Measurements from ENCODE around the gene MEOX1.

MEOX1 gene

GRCh38 chr17:43598357-43599045 is 63.2 kb downstream of the MEOX1 start:
- H4K20me1 ChIP-seq (ENCODE audit: low read depth, low read length), result no peaks in the 10 kb centered on the region
- no peak overlapping the region for H3K27ac ChIP-seq (ENCODE audit: low read depth, low read length)
- H3K9me2 ChIP-seq (replicated peaks; ENCODE audit: insufficient read depth, low read length), result no peaks in the 10 kb centered on the region

GRCh38 chr17:43597624-43598356 is 63.9 kb downstream of the MEOX1 start:
- no peak for TF ChIP-seq EZH2phosphoT487 (conservative IDR thresholded peaks at IDR 0.05; ENCODE audit: low read length)
- no peak for TF ChIP-seq CTCF (IDR thresholded peaks at IDR 0.05; ENCODE audit: insufficient read depth, low read length, poor library complexity, severe bottlenecking)
- H3K4me3 ChIP-seq (ENCODE audit: insufficient read depth, low read length, poor library complexity, severe bottlenecking), result no peak overlapping the region
- H3K36me3 ChIP-seq (ENCODE audit: low read length), result no peaks in the 10 kb centered on the region
- H3K27ac ChIP-seq (ENCODE audit: low read depth, low read length), result no peak overlapping the region
- H3K9ac ChIP-seq (ENCODE audit: low read length), result no peak overlapping the region
- H2AFZ ChIP-seq (ENCODE audit: low read depth, low read length, severe bottlenecking), result no peak overlapping the region
- no peak overlapping the region for H3K4me2 ChIP-seq (ENCODE audit: low read depth, low read length, poor library complexity, severe bottlenecking)
- no peaks in the 10 kb centered on the region for H4K20me1 ChIP-seq (ENCODE audit: low read depth, low read length)
- H3K9me2 ChIP-seq (replicated peaks; ENCODE audit: insufficient read depth, low read length), result no peaks in the 10 kb centered on the region
- H3K79me2 ChIP-seq (ENCODE audit: insufficient read depth, low read length), result no peaks in the 10 kb centered on the region
- H3K9me3 ChIP-seq (ENCODE audit: insufficient read depth, low read length), result no peaks in the 10 kb centered on the region
- no peaks in the 10 kb centered on the region for H3F3A ChIP-seq (ENCODE audit: insufficient read depth)
- H3K27me3 ChIP-seq (ENCODE audit: low read length), result no peaks in the 10 kb centered on the region

More at GRCh38 chr17:43598357-43599045, 63.2 kb downstream of the MEOX1 start:
- H3F3A ChIP-seq (ENCODE audit: insufficient read depth), result no peaks in the 10 kb centered on the region
- no peak overlapping the region for H2AFZ ChIP-seq (ENCODE audit: low read depth, low read length, severe bottlenecking)
- no peaks in the 10 kb centered on the region for H3K79me2 ChIP-seq (ENCODE audit: insufficient read depth, low read length)
- H3K9me3 ChIP-seq (ENCODE audit: insufficient read depth, low read length), result no peaks in the 10 kb centered on the region
- no peak for TF ChIP-seq CTCF (IDR thresholded peaks at IDR 0.05; ENCODE audit: insufficient read depth, low read length, poor library complexity, severe bottlenecking)
- no peak for TF ChIP-seq EZH2phosphoT487 (conservative IDR thresholded peaks at IDR 0.05; ENCODE audit: low read length)
- H3K36me3 ChIP-seq (ENCODE audit: low read length), result no peaks in the 10 kb centered on the region
- H3K9ac ChIP-seq (ENCODE audit: low read length), result no peak overlapping the region
- H3K4me3 ChIP-seq (ENCODE audit: insufficient read depth, low read length, poor library complexity, severe bottlenecking), result no peak overlapping the region
- H3K4me2 ChIP-seq (ENCODE audit: low read depth, low read length, poor library complexity, severe bottlenecking), result no peak overlapping the region
- H3K27me3 ChIP-seq (ENCODE audit: low read length), result no peaks in the 10 kb centered on the region

GRCh38 chr17:43595466-43595865 is 66.3 kb downstream of the MEOX1 start:
- H3K27ac ChIP-seq (ENCODE audit: low read depth, low read length), result no peak overlapping the region
- no peak overlapping the region for H3K4me3 ChIP-seq (ENCODE audit: insufficient read depth, low read length, poor library complexity, severe bottlenecking)
- no peaks in the 10 kb centered on the region for H3K79me2 ChIP-seq (ENCODE audit: insufficient read depth, low read length)
- H3F3A ChIP-seq (ENCODE audit: insufficient read depth), result no peaks in the 10 kb centered on the region
- no peaks in the 10 kb centered on the region for H3K9me2 ChIP-seq (replicated peaks; ENCODE audit: insufficient read depth, low read length)
- H3K9me3 ChIP-seq (ENCODE audit: insufficient read depth, low read length), result no peaks in the 10 kb centered on the region
- H3K4me2 ChIP-seq (ENCODE audit: low read depth, low read length, poor library complexity, severe bottlenecking), result no peak overlapping the region
- no peak overlapping the region for H2AFZ ChIP-seq (ENCODE audit: low read depth, low read length, severe bottlenecking)
- no peaks in the 10 kb centered on the region for H3K36me3 ChIP-seq (ENCODE audit: low read length)
- no peak for TF ChIP-seq CTCF (IDR thresholded peaks at IDR 0.05; ENCODE audit: insufficient read depth, low read length, poor library complexity, severe bottlenecking)
- no peak for TF ChIP-seq EZH2phosphoT487 (conservative IDR thresholded peaks at IDR 0.05; ENCODE audit: low read length)
- H4K20me1 ChIP-seq (ENCODE audit: low read depth, low read length), result no peaks in the 10 kb centered on the region
- no peaks in the 10 kb centered on the region for H3K27me3 ChIP-seq (ENCODE audit: low read length)
- H3K9ac ChIP-seq (ENCODE audit: low read length), result no peak overlapping the region

All from SU-DHL-6 (cell line).